HG03565 (cell line): Measurements from ENCODE around the gene PCDHGA12.

ENCODE experiments used
- ATAC-seq: cut with Tn5 transposase; IDR thresholded peaks from one replicate; pipeline ENCODE4 v1.9.1; 2021; ENCODE audit warnings: mild to moderate bottlenecking, moderate library complexity; ENCODE audit not compliant: unreplicated experiment

PCDHGA12 gene

DNA sequence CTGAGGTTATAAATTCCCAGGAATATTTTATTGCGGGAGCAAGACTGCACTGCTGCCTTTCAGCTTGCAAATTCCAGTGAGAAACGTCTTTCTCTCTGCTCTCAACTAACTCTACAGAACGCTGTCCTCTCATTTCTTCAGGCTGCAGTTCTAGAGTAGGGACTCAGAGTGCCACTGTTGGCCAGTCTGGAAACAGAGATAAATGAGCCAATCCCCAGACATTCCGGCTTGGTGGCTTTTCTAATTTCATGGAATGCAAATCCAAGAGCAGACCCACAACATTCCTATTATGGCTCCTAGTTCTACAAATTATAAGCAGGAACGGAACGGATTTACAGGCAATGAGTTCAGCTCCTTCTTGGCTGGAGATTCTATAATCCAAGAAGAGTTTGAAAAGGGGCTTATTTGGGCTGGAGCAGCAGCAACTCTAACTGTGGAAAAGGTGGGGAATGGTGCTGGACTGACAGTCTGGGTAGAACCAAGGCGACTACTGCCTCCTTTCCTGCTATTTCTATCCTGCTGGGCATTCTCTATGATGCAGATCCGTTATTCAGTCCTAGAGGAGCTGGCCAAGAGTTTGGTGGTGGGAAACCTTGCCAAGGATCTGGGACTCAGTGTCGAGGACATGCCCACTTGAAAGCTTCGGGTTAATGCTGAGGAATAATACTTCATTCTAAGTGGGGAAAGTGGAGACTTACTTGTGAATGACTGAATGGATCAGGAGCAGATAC is 9.3 kb downstream of the PCDHGA12 start:
- no peak for ATAC-seq

DNA sequence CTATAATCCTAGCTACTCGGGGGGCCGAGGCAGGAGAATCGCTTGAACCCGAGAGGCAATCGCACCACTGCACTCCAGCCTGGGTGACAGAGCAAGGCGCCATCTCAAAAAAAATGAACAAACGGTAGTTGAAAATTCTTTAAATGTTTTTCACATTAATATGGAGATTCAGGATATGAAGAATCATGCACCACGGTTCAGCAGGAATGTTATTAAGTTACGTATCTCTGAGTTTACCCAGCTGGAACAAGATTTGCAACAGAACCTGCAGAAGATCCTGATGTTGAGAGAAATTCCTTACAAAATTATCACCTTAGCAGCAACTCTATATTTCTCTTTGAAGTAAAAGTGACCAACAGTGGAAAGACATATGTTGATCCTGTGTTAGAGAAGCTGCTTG is 10.0 kb downstream of the PCDHGA12 start:
- ATAC-seq: no peak

DNA sequence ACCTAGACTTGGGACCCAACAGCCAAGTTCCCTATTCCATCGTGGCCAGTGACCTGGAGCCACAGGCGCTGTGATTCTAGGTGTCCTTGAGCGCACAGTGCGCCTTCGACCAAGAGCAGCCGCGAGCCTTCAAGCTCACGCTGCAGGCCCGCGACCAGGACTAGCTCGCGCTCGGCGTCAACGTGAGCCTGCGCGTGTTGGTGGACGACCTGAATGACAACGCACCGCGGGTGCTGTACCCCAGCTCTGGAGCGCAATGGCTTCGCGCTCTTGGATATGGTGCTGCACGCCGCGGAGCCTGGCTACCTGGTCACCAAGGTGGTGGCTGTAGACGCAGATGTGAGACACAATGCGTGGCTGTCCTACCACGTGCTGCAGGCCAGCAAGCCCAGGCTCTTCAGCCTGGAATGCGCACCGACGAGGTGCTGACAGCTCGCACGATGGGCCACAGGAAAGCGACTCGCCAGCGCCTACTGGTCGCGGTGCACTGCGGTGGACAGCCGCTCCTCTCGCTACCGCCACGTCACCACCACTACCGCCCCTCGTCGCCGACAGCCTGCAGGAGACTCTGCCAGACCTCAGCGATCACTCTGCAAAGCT is 11.4 kb downstream of the PCDHGA12 start:
- ATAC-seq: no peak

GRCh38 chr5:141465351-141465750 is 35.0 kb downstream of the PCDHGA12 start:
- ATAC-seq: no peak

- peak; percentile 99 for ATAC-seq
Observed at GRCh38 chr5:141475625-141476131, 45.4 kb downstream of the PCDHGA12 start, which contains the start of gene PCDHGC3. PCDHGC3 (plus strand) TSS chr5:141475966; CDS start chr5:141476117, 151 bp downstream.

- ATAC-seq: peak; percentile 1
Observed at GRCh38 chr5:141476132-141476911, 46.0 kb downstream of the PCDHGA12 start.

- ATAC-seq: no peak
Observed at GRCh38 chr5:141477044-141477575, 46.8 kb downstream of the PCDHGA12 start.

DNA sequence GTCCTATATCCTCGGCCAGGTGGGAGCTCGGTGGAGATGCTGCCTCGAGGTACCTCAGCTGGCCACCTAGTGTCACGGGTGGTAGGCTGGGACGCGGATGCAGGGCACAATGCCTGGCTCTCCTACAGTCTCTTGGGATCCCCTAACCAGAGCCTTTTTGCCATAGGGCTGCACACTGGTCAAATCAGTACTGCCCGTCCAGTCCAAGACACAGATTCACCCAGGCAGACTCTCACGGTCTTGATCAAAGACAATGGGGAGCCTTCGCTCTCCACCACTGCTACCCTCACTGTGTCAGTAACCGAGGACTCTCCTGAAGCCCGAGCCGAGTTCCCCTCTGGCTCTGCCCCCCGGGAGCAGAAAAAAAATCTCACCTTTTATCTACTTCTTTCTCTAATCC is 47.5 kb downstream of the PCDHGA12 start:
- ATAC-seq: no peak

GRCh38 chr5:141478321-141478945 is 48.1 kb downstream of the PCDHGA12 start:
- no peak for ATAC-seq

DNA sequence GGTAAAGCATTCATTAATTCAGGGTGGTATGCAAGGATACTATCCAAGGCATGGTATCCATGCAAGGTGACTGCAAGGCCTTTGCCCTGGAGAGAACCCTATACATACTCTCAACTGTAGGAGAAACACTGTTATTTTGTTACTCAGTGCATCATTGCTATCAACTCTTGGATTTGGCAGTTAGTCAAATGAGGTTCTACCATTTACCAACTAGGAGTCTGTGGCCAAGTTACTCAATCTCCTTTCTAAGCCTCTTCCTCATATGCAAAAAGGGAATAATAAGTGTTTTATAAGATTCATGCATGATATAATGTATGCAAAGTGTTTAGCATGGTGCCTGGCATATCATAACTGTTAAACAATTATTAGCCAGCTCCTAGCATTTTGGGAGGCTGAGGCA is 49.5 kb downstream of the PCDHGA12 start:
- no peak for ATAC-seq
